ENCODE measurements around the gene USP30.
"Not testable (repeated sequence)": the region's sequence is repeated elsewhere in the genome, so short reads cannot be mapped to it uniquely, and the experiment has no call there.

The USP30 gene

DNA sequence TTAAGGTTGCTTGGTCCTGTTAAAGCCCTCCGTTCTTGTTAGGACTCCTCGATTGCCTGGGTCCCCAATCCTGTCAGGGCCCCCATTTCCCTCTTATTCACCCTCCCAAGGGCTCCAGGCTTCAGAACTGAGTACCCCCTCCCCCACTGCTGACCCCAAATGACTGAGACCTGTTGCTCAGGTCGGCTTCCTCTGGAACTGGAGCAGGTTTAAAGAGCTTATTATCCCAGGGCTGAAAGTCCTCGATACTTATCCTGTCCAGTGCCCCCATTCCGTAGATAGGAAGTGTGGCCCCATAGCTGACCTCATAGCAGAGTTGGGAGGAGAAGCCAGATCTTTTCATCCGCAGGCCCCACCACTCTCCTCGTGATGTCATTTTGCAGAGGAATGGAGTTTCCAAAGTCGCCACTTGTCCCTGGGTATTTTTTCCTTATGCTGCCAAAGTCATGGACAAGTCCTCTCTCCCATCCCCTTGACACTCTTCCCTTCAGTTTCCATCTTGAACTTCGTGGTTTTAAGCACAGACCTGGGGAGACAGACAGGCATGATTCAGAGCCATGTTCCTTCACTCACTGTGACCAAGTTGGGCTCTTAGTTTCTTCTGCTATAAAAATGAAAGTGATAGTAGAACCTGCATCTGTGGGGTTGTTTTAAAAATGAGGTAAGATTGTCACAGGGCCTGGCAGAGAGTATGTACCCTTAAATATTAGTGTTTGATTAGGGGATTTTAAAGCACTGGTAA is 1.2 kb downstream of the USP30 start:
- no peak for DNase-seq

DNA sequence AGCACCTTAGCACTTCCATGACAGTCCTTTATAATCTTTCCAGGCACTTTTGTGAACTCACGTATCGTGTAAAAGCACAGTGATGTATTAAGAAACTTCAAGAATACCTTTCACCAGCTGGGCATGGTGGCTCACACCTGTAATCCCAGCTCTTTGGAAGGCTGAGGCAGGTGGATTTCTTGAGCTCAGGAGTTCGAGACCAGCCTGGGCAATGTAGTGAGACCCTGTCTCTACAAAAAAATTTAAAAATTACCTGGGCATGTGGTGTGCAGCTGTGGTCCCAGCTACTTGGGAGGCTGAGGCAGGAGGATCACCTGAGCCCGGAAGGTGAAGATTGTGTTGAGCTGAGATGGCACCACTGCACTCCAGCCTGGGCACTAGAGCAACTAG is 1.7 kb downstream of the USP30 start:
- DNase-seq, result not testable (repeated sequence)

DNA sequence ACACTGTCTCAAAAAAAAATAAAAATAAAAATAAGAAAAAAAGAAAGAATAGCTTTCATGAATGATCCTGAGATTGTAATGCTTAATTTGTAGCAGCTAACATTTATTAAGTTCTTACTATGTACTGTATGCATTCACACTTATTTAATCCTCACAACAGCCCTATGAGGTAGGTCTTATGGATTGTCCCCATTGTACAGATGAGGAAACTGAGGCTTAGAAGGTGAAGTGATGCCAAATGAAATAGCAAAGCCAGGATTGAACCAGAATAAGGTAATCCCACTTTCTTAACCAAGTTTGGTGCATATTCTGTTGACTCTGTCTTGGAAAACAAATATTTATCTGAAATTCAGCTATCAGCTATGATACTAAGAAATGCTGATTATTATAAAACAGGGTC is 2.1 kb downstream of the USP30 start:
- DNase-seq, result no peak

DNA sequence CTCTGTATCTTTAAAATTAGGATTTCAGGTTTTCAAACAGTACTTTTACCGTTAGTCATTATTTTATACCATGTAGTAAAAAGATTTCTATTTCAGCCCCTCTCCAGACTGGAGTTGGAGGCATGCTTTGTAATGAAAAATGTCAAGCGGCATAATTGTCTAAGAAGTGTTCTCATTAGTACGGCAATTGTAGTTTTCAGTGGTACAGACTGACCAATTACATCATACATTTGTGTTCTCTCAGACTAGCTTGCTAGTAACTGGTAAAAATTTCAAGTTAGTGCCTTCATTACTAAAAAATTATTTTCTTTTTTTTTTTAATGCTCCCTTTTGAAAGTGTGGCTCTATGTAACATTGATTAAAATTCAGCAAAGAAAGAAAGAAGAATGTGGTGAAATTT is 4.5 kb downstream of the USP30 start:
- no peak for DNase-seq

DNA sequence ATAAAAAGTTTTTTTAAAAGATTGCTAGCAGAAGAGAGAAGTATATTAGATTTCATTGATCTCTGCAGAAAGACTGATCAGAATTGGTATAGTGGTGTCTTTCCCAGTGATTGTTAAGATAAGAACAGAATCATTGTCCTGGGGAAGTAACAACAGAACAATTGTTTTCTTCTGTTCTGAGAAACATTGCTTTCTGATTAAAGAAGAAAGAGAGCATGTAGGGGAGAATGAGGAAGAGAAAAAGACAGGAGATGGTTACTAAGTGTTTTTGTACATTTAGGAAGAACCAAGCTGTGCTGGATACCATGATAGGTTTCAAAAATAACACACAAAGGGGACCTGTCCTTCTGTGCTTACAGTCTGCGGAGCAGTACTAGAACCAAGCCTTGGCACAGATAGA is 5.0 kb downstream of the USP30 start:
- no peak for DNase-seq

DNA sequence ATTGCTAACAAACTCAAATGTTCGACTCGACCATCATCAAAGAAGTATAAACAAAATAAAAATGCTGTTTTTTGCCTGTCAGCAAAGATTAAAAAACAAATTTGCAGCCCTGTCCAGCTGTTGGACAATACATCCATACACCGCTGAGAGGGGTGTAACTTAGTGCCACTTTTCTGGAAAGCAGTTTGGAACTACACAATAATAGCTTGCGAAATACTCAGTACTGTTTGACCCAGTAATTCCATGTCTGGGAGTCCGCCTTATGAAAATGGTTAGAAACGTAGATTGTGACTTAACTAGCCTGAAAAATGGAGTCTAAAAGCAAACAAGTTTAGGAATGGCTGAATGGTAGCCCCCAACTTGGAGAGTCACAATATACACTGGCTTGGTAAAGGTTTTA is 6.4 kb downstream of the USP30 start:
- DNase-seq, result no peak

DNA sequence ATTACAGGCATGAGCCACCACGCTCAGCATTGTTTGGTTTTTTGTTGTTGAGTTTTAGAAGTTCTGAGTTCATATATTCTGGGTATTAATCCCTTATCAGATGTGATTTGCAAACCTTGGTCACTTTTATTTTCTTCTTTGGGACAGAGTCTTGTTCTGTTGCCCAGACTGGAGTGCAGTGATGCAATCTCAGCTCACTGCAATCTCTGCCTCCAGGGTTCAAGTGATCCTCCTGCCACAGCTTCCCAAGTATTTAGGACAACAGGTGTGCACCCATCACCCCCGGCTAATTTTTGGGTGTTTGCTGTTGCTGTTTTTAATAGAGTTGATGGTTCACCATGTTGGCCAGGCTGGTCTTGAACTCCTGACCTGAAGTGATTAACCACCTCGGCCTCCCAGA is 11.8 kb downstream of the USP30 start:
- DNase-seq, result no peak

DNA sequence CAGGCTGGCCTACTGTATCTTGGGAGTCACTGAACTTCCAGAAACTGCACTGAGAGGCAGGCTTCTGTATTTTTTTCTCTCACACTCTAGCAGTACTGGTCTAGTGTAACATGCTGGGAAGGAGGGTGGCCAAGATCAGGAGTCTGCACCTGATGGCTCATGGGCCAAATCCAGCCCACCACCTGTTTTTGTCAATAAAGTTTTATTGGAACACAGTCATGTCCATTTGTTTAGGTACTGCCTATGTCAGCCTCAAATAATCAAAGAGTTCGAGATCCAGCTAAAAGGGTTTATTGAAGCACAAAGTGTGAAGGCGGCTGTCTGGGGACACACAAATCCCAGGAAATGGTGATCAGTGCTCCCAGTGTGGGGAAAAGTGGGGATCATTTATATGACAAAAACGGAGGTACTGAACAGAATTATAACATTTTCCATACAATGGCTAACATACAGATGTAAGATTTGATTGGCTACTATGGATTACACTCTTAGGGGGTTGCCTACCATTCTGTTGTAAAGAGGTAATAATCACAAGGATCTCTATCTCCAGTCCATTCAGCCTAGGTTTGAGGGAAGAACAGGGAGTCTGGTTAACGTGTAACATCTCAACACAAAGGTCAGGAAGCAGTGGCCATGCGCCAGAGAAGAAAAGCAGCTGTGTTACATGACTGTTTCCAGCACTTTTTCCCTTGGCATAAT is 12.9 kb downstream of the USP30 start:
- DNase-seq, result no peak

DNA sequence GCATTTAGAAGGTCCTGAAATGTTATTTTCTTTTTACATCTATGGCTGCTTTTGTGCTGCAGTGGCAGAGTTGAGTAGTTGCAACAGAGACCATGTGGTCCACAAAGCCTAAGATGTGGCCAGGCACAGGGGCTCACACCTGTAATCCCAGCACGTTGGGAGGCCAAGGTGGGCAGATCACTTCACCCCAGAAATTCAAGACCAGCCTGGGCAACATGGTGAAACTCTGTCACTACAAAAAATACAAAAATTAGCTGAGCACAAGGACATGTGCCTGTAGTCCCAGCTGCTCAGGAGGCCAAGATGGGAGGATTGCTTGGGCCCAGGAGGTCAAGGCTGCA is 13.4 kb downstream of the USP30 start:
- DNase-seq, result no peak

DNA sequence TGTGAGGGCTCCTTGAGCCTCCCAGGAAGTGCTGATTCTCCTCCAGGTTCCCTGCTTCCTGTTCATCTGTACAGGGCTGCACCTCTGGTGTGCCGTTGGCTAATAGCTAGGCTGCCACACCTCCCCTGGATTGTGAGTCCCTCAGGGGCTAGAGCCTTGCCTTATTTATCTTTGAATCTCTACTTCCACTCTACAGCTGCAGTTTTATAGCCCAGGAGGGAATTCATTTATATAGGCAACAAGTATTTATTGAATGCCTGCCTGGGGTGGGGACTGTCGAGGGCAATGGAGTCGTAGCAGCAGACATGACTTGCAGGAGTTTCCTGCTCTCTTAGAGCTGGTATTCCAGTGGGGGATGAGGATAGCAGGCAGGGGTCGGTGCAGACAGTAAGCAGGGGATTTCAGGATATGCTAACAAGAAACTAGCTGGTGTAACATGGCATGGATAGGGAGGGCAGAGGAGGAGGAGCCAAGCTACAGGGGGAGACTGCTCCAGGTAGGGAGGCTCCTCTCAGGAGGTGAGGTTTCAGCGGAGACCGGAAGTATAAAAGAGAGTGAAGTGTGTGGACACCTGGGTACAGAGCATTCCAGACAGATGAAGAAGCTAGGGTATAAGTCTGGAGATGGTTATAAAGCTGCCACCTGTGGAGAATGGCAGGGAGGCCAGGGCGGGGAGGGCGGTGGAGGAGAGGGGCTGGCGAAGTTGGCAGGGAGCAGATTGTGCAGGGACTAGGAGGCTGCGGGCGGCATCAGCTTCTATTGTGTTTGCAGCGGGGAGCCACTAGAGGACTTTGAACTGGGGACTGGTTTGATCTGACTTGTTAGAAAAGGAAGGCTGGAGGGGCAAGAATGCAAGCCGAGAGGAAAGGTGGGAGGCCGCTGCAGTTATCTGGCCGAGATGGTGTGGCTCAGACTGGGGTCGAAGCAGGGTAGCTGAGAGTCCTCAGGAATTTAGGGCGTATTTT is 17.2 kb downstream of the USP30 start:
- DNase-seq, result peak; percentile 66

DNA sequence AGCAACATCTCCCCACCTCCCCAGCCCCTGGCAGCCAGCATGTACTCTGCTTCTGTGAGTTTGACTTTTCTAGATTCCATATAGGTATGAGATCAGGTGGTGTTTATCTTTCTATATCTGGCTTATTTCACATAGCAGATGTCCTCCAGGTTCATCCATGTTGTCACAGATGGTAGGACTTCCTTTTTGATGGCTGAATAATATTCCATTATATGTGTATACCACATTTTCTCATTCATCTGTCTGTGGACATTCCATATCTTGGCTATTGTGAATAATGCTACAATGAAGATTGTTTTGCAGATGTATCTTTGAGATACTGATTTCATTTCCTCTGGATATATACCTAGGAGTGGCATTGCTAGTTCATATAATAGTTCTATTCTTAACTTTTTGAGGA is 22.5 kb downstream of the USP30 start:
- DNase-seq, result no peak

DNA sequence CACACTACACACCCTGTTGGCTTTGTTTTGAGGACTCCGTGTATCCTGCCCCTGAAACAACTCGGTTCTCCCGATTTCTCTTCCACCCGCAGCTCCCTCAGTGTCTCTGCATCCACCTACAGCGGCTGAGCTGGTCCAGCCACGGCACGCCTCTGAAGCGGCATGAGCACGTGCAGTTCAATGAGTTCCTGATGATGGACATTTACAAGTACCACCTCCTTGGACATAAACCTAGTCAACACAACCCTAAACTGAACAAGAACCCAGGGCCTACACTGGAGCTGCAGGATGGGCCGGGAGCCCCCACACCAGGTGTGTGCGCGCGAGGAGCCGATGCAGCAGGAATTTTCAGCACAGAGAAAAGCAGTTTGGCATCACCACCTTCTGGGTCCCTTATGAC is 30.4 kb downstream of the USP30 start:
- DNase-seq, result peak; percentile 45

DNA sequence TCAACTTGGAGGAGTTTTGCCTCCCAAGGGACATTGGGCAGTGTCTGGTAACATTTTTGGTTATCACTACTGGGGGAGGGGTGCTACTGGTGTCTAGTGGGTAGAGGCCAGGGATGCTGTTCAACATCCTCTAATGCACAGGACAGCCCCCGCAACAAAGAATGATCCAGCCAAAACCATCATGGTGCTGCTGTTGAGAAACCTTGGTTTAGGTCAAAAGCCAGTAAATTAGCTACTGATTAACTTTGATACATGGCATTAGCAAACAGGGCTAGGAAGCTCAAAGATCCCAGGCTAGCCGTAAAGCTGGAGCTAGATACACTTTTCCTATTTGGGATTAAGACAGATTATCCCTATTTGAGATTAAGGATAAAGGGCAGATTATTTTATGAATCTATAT is 32.0 kb downstream of the USP30 start:
- DNase-seq, result peak; percentile 25

DNA sequence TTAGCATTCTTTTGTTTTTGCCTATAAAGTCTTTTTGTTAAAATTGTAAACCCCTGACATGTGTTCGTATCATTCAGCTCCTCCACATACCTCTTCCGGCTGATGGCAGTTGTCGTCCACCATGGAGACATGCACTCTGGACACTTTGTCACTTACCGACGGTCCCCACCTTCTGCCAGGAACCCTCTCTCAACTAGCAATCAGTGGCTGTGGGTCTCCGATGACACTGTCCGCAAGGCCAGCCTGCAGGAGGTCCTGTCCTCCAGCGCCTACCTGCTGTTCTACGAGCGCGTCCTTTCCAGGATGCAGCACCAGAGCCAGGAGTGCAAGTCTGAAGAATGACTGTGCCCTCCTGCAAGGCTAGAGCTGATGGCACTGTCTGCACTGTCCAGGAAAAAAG is 33.2 kb downstream of the USP30 start:
- peak; percentile 45 for DNase-seq

DNA sequence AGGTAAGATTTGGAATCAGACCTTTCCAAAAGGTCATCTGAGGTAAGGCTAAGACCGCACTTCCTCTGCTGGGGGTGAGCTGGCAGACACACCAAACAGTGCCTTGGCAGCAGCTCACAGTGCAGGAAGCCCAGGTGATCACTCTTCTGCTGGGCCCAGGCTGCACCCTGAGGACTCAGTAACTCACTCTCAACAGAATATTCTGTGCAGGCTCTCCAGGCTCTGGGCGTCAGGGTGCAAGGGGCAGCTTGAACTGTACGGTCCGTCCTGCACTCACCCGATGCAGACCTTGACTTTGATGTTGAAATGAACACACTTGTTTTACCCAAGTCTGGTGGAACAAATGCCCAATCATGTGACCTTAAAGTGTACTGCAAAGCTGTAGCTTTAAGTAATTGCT is 34.9 kb downstream of the USP30 start:
- DNase-seq, result peak; percentile 37

DNA sequence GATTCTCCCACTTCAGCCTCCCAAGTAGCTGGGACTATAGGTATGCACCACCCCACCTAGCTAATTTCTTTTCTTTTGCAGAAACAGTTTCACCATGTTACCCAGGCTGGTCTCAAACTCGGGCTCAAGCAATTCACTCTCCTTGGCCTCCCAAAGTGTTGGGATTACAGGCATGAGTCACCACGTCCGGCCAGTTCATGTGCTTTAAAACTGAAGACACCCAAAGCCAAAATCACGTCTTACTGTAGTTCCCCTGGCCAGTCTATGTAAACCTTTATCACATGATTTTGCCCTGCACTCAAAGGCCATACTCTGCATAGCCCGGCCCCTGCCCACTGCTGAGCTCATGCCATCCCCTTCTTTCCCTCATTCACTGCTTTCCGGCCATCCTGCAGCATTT is 36.4 kb downstream of the USP30 start:
- peak; percentile 53 for DNase-seq

DNA sequence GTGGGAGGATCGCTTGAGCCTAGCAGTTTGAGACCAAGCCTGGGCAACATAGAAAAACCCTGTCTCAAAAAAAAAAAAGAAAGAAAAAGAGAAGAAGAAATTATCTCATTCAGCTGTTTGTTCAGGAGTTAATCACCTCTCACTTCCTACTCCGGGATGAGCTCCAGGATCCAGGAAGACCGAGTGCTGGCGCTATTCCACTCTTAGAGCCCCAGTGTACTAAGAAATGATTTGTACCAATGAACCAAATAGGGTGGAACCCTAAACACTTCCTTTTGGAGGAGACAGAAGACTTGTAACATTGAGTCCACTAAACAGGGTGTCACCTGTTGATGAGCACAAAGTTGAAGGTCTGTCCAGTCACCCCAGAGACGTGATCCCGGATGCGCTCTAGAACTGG is 37.3 kb downstream of the USP30 start:
- DNase-seq, result no peak

DNA sequence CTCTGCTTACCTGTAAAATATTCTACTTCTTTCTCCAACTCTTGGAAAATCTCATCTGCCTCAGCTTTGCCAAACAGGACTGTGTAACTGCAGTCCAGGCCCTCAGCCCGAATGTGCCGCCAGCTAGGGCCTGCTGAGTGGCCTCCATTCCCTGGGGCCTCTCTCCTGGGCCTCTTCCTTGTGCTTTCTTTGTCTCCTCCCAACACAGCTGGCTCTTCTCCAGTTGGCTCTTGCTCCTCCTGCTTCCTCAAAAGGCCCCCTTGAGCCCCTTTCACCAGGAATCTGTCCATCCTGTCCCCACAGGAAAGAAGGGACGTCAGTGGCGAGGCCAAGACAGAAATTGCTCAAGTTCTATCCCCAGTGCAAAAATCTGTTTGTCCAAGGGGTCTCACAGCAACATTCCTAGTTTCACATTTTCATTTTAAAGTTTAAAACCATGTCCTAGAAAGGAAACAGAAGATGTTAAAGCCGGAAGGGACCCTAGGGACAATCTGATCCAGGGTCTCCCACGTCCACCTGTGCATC is 40.2 kb downstream of the USP30 start:
- DNase-seq, result peak; percentile 30

DNA sequence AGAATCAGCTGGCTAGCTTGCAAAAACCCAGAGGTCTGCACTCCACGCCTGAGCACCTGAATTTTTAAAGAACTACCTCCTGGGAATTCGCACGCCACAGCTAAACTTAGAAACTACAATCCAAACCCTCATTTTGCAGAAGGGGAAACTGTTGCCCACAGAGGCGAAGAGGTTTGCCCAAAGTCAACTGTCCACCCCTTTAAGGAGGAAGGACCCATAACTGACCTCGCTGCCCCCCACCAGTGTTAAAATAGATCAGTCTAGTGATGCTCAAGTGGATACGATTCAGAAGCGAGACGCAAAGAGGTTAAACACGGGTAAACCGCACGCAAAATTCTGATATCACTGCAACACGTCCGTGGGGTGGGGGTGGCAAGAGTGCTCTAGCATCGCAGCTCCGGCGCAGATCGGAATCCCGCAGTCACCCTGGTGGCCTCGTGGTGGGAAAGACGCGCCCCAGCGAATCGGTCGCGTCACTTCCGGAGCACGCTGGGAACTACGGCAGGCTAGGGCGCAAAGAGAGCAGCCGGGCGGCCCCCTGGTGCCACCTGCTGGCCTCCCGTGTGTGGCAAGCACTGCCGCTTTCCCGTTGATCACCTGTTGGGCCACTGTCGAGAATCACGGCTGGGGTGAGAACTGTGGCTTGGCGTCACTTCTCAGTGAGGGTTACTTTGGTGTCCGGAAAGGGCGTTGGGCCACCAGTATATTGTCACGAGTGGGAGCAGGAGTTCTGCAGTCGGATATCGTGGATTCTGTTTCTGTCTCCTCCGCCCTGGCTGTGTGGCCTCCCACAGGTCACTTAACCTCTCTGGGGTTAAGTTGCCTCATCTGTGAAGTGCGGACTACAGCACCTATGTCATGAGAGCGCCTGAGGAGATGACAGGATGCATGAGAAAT is 40.9 kb downstream of the USP30 start, which contains the start of gene ALKBH2:
ALKBH2 (minus strand) TSS at position 451 of the 897 bp plus-strand sequence. CDS start 686 bp downstream, outside the sequence.
- peak; percentile 96 for DNase-seq

DNA sequence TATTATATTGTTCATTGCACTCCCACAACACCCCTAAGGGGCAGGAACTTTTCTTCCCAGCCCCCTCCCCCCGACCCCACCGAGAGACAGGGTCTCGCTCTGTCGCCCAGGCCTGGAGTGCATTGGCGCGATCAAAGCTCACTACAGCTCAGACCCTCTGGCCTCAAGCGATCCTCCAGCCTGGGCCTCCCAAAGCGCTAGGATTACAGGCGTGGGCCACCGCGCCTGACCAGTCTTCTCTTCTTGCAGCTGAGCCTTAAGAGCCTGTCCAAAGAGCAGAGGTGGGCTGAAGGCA is 44.7 kb downstream of the USP30 start:
- DNase-seq, result no peak

DNA sequence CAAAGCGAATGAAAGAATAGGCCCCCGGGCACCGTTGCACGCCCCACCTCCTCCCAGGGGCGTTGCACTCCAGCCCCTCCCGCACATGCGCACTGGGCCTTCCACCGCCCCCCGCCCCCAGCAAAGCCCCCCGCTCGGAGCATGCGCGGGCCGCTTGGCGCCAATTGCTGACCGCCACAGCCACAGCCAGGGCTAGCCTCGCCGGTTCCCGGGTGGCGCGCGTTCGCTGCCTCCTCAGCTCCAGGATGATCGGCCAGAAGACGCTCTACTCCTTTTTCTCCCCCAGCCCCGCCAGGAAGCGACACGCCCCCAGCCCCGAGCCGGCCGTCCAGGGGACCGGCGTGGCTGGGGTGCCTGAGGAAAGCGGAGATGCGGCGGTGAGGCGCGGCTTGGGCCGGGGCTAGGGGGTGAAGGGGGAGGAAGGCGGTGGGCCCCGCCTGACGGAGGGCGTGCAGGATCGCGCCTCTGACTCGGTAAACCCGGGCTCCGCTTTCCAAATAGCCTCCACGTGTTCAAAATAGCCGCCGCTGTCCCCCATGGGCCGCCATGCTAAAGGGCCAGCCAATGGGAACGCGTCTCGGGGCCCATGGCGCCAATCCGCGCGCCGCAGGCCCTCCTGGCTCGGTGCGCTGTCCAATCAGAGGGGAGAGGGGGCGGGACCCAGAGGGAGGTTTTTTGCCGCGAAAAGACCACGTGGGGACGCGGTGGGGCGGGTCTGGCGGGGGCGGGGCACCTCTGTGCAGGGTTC is 45.2 kb downstream of the USP30 start, which contains the start of gene UNG:
UNG (plus strand) TSS at position 163 of the 748 bp plus-strand sequence; CDS start at position 246, 83 bp downstream.
- peak; percentile 99 for DNase-seq

All from islet precursor cell (in vitro differentiated cells).